T-helper 1 cell treated with Interleukin-12 subunit alpha and Interleukin-12 subunit beta and Interleukin-4 antibody, amounts not matched to agents 30 ng/mL and 1 ng/mL, for 36 hours (primary cell): Measurements from ENCODE around the gene RPIA. TPM values are rescaled to one million over a fixed set of nuclear protein-coding genes. Genes with fewer than 3 reads are reported as not detected.
"Not testable (repeated sequence)": the region's sequence is repeated elsewhere in the genome, so short reads cannot be mapped to it uniquely, and the experiment has no call there.

Experiments used
- intact Hi-C: fragments of 100-400 bp; cut with micrococcal nuclease; formaldehyde crosslinking; loops from one replicate; pipeline ENCODE4 v1.15.1; 2024
- total RNA-seq: library from RNA; stranded (reverse); gene quantifications from 2 replicates; pipeline ENCODE4 v1.2.3, GENCODE V29; 2022

The RPIA gene
- total RNA-seq, 1 donor from 2014 or later: 39.4 TPM

- intact Hi-C loops: no loop called here
Measured at GRCh38 chr2:88729061-88729745, 37.7 kb downstream of the RPIA start.

- intact Hi-C loops: no loop called here
Measured at GRCh38 chr2:88733155-88733902, 41.9 kb downstream of the RPIA start.

- intact Hi-C loops: no loop called here
Measured at GRCh38 chr2:88735133-88735532, 43.7 kb downstream of the RPIA start.

- intact Hi-C loops: no loop called here
Measured at GRCh38 chr2:88735853-88736252, 44.4 kb downstream of the RPIA start.

- intact Hi-C loops: no loop called here
Measured at GRCh38 chr2:88736437-88736836, 45.0 kb downstream of the RPIA start.

- intact Hi-C loops: no loop called here
Measured at GRCh38 chr2:88737385-88737784, 45.9 kb downstream of the RPIA start.

GRCh38 chr2:88738271-88738670 is 46.8 kb downstream of the RPIA start:
- intact Hi-C loops: no loop called here

- intact Hi-C loops: loop anchor here (1.0 kb wide), 6 partner anchors 21 to 179 kb away; partner anchors contain the start of gene RPIA
Measured at GRCh38 chr2:88739985-88740600, 48.6 kb downstream of the RPIA start.

GRCh38 chr2:88746929-88747490 is 55.5 kb downstream of the RPIA start:
- intact Hi-C loops: loop anchor here (1.0 kb wide), 1 partner anchor 7 kb away; no protein-coding TSS in a partner anchor

- intact Hi-C loops: no loop called here
Measured at GRCh38 chr2:88747990-88748389, 56.5 kb downstream of the RPIA start.

GRCh38 chr2:88751768-88752167 is 60.3 kb downstream of the RPIA start:
- intact Hi-C loops: loop anchor here (5.0 kb wide), 1 partner anchor 124 kb away; the partner anchor contains the start of gene EIF2AK3

GRCh38 chr2:88753833-88754584 is 62.5 kb downstream of the RPIA start:
- intact Hi-C loops: loop anchor here (1.0 to 5.0 kb wide), 3 partner anchors 8 to 127 kb away; partner anchors contain the start of gene EIF2AK3

- intact Hi-C loops: loop anchor here (1.0 to 5.0 kb wide), 3 partner anchors 8 to 127 kb away; partner anchors contain the start of gene EIF2AK3
Measured at GRCh38 chr2:88754585-88755320, 63.3 kb downstream of the RPIA start.

- intact Hi-C loops: no loop called here
Measured at GRCh38 chr2:88755836-88756235, 64.4 kb downstream of the RPIA start.

- intact Hi-C loops: no loop called here
Measured at GRCh38 chr2:88757025-88757424, 65.6 kb downstream of the RPIA start.

GRCh38 chr2:88758702-88759101 is 67.2 kb downstream of the RPIA start:
- intact Hi-C loops: not testable (repeated sequence)

GRCh38 chr2:88760819-88761598 is 69.5 kb downstream of the RPIA start:
- intact Hi-C loops: loop anchor here (1.0 kb wide), 1 partner anchor 21 kb away; no protein-coding TSS in a partner anchor

GRCh38 chr2:88764141-88764849 is 72.8 kb downstream of the RPIA start:
- intact Hi-C loops: no loop called here

GRCh38 chr2:88764850-88765153 is 73.3 kb downstream of the RPIA start:
- intact Hi-C loops: loop anchor here (1.0 kb wide), 1 partner anchor 11 kb away; no protein-coding TSS in a partner anchor
